Suprapubic skin (tissue), 4 donors: Measurements from ENCODE around the gene PPP1CA.

Experiments
- EP300 ChIP-seq: sonication (generic); formaldehyde crosslinking; IDR thresholded peaks from one replicate; pipeline ENCODE4 v1.6.1; 2017; ENCODE audit warnings: antibody characterized with exemption
- POLR2A ChIP-seq, 2 donors: fragments of 450-650 bp; IDR thresholded peaks; one replicate each; pipeline ENCODE4 v1.6.1; 2017; ENCODE audit warnings: antibody characterized with exemption in 2 of 2, mild to moderate bottlenecking in 2 of 2, moderate library complexity in 2 of 2
- POLR2AphosphoS5 ChIP-seq, 3 donors: sonication (generic); formaldehyde crosslinking; IDR thresholded peaks; one replicate each; pipeline ENCODE4 v1.6.1; 2017; ENCODE audit warnings: antibody characterized with exemption in 3 of 3
- TF ChIP-seq, protein P1 (sequence below), 2 donors: fragments of 200-600 bp in 1 of 2; fragments of 450-650 bp in 1 of 2; sonication (generic) in 1 of 2; IDR thresholded peaks; one replicate each; pipeline ENCODE4 v1.5.1; 2016 to 2019; ENCODE audit warnings: antibody characterized with exemption in 2 of 2, mild to moderate bottlenecking in 1 of 2, moderate library complexity in 1 of 2

DNA sequence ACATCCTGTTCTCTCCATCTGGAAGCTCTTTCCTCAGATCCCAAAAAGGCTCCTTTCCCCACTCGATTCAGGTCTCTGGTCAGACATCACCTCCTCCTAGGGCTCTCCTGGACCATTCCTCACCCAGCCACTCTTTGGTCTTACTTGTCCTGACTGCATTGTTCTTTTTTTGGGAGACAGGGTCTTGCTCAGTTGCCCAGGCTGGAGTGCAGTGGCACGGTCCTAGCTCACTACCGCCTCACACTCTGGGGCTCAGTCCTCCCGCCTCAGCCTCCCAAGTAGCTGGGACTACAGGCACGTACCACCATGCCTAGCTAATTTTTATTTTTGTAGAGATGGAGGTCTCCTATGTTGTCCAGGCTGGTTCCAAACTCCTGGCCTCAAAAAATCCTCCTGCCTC lies 43.9 kb upstream of the PPP1CA start:
- TF ChIP-seq, protein P1, sequence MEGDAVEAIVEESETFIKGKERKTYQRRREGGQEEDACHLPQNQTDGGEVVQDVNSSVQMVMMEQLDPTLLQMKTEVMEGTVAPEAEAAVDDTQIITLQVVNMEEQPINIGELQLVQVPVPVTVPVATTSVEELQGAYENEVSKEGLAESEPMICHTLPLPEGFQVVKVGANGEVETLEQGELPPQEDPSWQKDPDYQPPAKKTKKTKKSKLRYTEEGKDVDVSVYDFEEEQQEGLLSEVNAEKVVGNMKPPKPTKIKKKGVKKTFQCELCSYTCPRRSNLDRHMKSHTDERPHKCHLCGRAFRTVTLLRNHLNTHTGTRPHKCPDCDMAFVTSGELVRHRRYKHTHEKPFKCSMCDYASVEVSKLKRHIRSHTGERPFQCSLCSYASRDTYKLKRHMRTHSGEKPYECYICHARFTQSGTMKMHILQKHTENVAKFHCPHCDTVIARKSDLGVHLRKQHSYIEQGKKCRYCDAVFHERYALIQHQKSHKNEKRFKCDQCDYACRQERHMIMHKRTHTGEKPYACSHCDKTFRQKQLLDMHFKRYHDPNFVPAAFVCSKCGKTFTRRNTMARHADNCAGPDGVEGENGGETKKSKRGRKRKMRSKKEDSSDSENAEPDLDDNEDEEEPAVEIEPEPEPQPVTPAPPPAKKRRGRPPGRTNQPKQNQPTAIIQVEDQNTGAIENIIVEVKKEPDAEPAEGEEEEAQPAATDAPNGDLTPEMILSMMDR (IDR thresholded peaks at IDR 0.05), result no peak
- TF ChIP-seq POLR2AphosphoS5 (IDR thresholded peaks at IDR 0.05), result no peak
- no peak for TF ChIP-seq EP300
- no peak for TF ChIP-seq POLR2A (IDR thresholded peaks at IDR 0.05)
